GM12878 (cell line): ENCODE data around the gene PSME3IP1. TPM values are rescaled to one million over a fixed set of nuclear protein-coding genes. Genes with fewer than 3 reads are reported as not detected.

ENCODE experiments used
- ATAC-seq: fragments of 200-7000 bp; cut with Tn5 transposase; 3 replicates; pipeline ENCODE4 v1.9.1; 2020; ENCODE audit warnings: mild to moderate bottlenecking, moderate library complexity
- BruUV-seq: library from RNA; stranded (reverse); fragments of 400-500 nt; replicated peaks from 2 replicates; lab custom pipeline; 2021; lab: Mats Ljungman, UMichigan
- CTCF ChIA-PET: fragments of 300-600 bp; sonication (Branson Sonifier 250); formaldehyde crosslinking; extraction: SDS; loops from one replicate; lab custom pipeline; 2021; ENCODE audit warnings: inconsistent platforms; lab: Yijun Ruan, JAX
- POLR2A ChIA-PET: fragments of 350-600 bp; formaldehyde crosslinking; extraction: SDS; loops from one replicate; lab custom pipeline; 2021; ENCODE audit warnings: inconsistent platforms; lab: Charles Lee
- RAD21 ChIA-PET: fragments of 300-600 bp; sonication (Branson Sonifier 250); formaldehyde crosslinking; loops from one replicate; lab custom pipeline; 2023; ENCODE audit warnings: antibody characterized with exemption; ENCODE audit not compliant: unreplicated experiment; lab: Charles Lee
- SMC1A ChIA-PET: fragments of 300-600 bp; sonication (Branson Sonifier 250); formaldehyde crosslinking; loops from one replicate; lab custom pipeline; 2023; ENCODE audit not compliant: unreplicated experiment, uncharacterized antibody; lab: Charles Lee
- DNase-seq: peaks from one replicate; pipeline ENCODE4 v3.0.0-alpha.2; 2011; ENCODE audit warnings: low read depth, low spot score
- FAIRE-seq: peaks from 3 replicates; lab custom pipeline; 2011; peaks lifted over from hg19 to GRCh38; lab: Jason Lieb, UNC
- H2AFZ ChIP-seq: 2 replicates; pipeline ENCODE4 v1.6.0; 2011; ENCODE audit warnings: low read depth, low read length, control low read depth; ENCODE audit not compliant: control insufficient read depth
- H3K27ac ChIP-seq: 2 replicates; pipeline ENCODE4 v1.5.1; 2011; ENCODE audit warnings: control low read depth; ENCODE audit not compliant: control insufficient read depth, insufficient read depth
- H3K27me3 ChIP-seq, 2 experiments: replicated peaks in 1 of 2; 2 replicates each; pipeline versions ENCODE4 v1.6.0 to v1.6.1; 2011; ENCODE audit warnings: low read length in 1 of 2; ENCODE audit not compliant: control insufficient read depth in 2 of 2, insufficient read depth in 2 of 2
- H3K36me3 ChIP-seq, 2 experiments: 2 replicates each; pipeline ENCODE4 v1.5.1; 2011; ENCODE audit warnings: low read length in 1 of 2; ENCODE audit not compliant: control insufficient read depth in 2 of 2, insufficient read depth in 2 of 2
- H3K4me1 ChIP-seq: 2 replicates; pipeline ENCODE4 v1.6.1; 2011; ENCODE audit warnings: mild to moderate bottlenecking, low read length, moderate library complexity, mixed read lengths; ENCODE audit not compliant: control insufficient read depth, insufficient read depth
- H3K4me2 ChIP-seq: 2 replicates; pipeline ENCODE4 v1.6.0; 2011; ENCODE audit warnings: control low read depth; ENCODE audit not compliant: control insufficient read depth, insufficient read depth
- H3K4me3 ChIP-seq: fragments of 200-600 bp; sonication (generic); 2 replicates; pipeline ENCODE4 v1.5.1; 2016
- H3K79me2 ChIP-seq: 2 replicates; pipeline ENCODE4 v1.6.0; 2011; ENCODE audit warnings: low read length; ENCODE audit not compliant: control insufficient read depth, insufficient read depth
- H3K9ac ChIP-seq: 2 replicates; pipeline ENCODE4 v1.8.0; 2011; ENCODE audit warnings: low read length, control low read depth, mixed read lengths; ENCODE audit not compliant: control insufficient read depth, insufficient read depth
- H3K9me3 ChIP-seq: replicated peaks from 3 replicates; pipeline ENCODE4 v1.5.1; 2011; ENCODE audit warnings: mild to moderate bottlenecking, low read length; ENCODE audit not compliant: control insufficient read depth, insufficient read depth
- H4K20me1 ChIP-seq: 2 replicates; pipeline ENCODE4 v1.6.0; 2011; ENCODE audit not compliant: control insufficient read depth, insufficient read depth
- BCL11A ChIP-seq: IDR thresholded peaks from 2 replicates; pipeline ENCODE4 v1.6.1; 2011; ENCODE audit warnings: low read depth, low read length
- CREB1 ChIP-seq: IDR thresholded peaks from 2 replicates; pipeline ENCODE4 v1.6.1; 2012; ENCODE audit warnings: low read depth, mild to moderate bottlenecking, inconsistent platforms
- HCFC1 ChIP-seq: fragments of 150-350 bp; IDR thresholded peaks from 2 replicates; pipeline ENCODE4 v1.6.1; 2014; ENCODE audit warnings: low read length
- MEF2A ChIP-seq: IDR thresholded peaks from 2 replicates; pipeline ENCODE4 v1.6.1; 2011; ENCODE audit warnings: low read depth, mild to moderate bottlenecking, low read length, moderate library complexity; ENCODE audit not compliant: insufficient read depth
- MEF2B ChIP-seq: fragments of 450-650 bp; IDR thresholded peaks from 2 replicates; pipeline ENCODE4 v1.6.1; 2018; ENCODE audit warnings: mild to moderate bottlenecking, moderate library complexity; ENCODE audit not compliant: partially characterized antibody, poor library complexity, severe bottlenecking
- MTA3 ChIP-seq: IDR thresholded peaks from 2 replicates; pipeline ENCODE4 v1.6.1; 2012; ENCODE audit warnings: low read length, inconsistent platforms, borderline replicate concordance
- RAD51 ChIP-seq: fragments of 450-650 bp; IDR thresholded peaks from 2 replicates; pipeline ENCODE4 v1.6.1; 2016; ENCODE audit warnings: moderate library complexity, mild to moderate bottlenecking, inconsistent platforms
- RUNX3 ChIP-seq: IDR thresholded peaks from 2 replicates; pipeline ENCODE4 v1.6.1; 2012; ENCODE audit warnings: low read length, inconsistent platforms
- ZNF207 ChIP-seq: fragments of 450-650 bp; IDR thresholded peaks from 2 replicates; pipeline ENCODE4 v1.6.1; 2014; ENCODE audit warnings: antibody characterized with exemption, mild to moderate bottlenecking, borderline replicate concordance
- ZNF622 ChIP-seq: fragments of 450-650 bp; IDR thresholded peaks from 2 replicates; pipeline ENCODE4 v1.6.1; 2017; ENCODE audit warnings: mild to moderate bottlenecking, inconsistent platforms
- WGBS: methylation state at CpG from one replicate; pipeline ENCODE4 v1.1.6; 2016; ENCODE audit warnings: low lambda C conversion rate; ENCODE audit not compliant: insufficient replicate concordance, insufficient coverage; ENCODE audit errors: missing lambda C conversion rate; 5-methylcytosine and 5-hydroxymethylcytosine counted together
- in situ Hi-C: fragments of 300-500 bp; cut with MboI; formaldehyde crosslinking; loops from 9 replicates; pipeline ENCODE4 v1.14.3; 2018; ENCODE audit warnings: mixed read lengths
- intact Hi-C: fragments of 100-400 bp; cut with micrococcal nuclease; formaldehyde crosslinking; loops from one replicate; pipeline ENCODE4 v1.14.2; 2022; ENCODE audit not compliant: unreplicated experiment
- polyA plus RNA-seq, 11 experiments: library from polyadenylated mRNA; depleted of rRNA in 4 of 11; unstranded in 6 of 11; stranded (reverse) in 5 of 11; fragments of >200 nt; fragmentation: Nextera tagmentation in 4 of 11; fragmentation: Illumina TruSeq in 1 of 11; extraction: Ambion mirVana in 4 of 11; extraction: Trizol in 1 of 11; gene quantifications; 1 replicate in 1 of 11; 2 replicates in 10 of 11; pipeline versions ENCODE4 v1.2.1 to v1.2.3, GENCODE V29; 2011 to 2016; ENCODE audit warnings: inconsistent platforms in 2 of 11, missing spikeins in 2 of 11, low read depth in 1 of 11
- total RNA-seq, 4 experiments: library from RNA; depleted of rRNA in 3 of 4; stranded (reverse); fragments of >200 nt in 3 of 4; fragmentation: Illumina TruSeq in 1 of 4; extraction: Trizol in 1 of 4; gene quantifications; 2 replicates each; pipeline versions ENCODE4 v1.2.1 to v1.2.3, GENCODE V29; 2013 to 2021
- TF ChIP-seq, protein P1 (sequence below): IDR thresholded peaks from 2 replicates; pipeline ENCODE4 v1.6.1; 2011; ENCODE audit warnings: borderline replicate concordance, low read depth, mild to moderate bottlenecking, moderate library complexity, mixed read lengths, low read length; ENCODE audit not compliant: insufficient read depth; ENCODE audit errors: extremely low read length
- TF ChIP-seq, protein P2 (sequence below): fragments of 450-650 bp; IDR thresholded peaks from 2 replicates; pipeline ENCODE4 v1.6.1; 2017; ENCODE audit warnings: mild to moderate bottlenecking

Gene PSME3IP1
- total and polyA plus RNA-seq, 10 of the 15 experiments (the other 5 are each of a cell fraction or from before 2014, with no cell fraction given) = 67.9 to 174 (median 111) TPM

DNA sequence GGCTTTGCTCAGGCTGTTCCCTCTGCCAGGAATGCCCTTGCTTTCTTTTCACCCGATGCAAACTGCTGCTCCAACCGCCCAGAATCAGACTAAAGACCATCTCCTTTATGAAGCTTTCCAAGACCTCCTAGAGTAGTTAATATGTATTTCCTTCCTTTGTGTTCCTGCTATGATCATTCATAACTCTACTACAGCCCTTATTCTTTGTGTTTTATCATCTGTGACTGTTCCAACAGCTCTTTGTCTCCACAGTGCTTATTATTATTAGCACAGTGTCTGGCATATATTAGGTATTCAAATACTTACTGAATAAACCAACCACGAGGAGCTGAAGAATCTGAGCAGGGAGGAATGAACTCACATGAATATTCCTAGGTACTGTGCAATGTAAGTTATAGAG, 7.6 kb downstream of the PSME3IP1 start (continued):
- TF ChIP-seq RAD51 = no peak

DNA sequence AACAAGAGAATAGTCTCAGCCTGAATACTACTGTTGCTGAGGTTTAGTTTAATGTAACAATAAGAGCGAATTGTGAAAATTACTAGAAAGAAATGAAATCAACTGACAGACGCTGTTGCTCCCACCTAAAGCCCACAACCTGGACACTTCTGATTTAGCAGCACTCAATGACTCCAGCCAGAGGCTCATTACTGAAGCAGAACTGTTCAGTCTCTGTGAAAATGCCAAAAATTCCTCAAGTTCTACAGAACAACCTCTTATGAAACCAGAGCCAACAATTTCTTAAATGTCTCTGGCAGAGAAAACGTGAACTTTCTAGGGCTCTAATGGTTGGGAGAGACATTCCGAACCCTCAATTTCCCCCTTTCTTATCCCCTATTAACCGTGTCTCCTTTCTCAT, 9.9 kb downstream of the PSME3IP1 start:
- RAD21 ChIA-PET = interaction anchor here (0.7 kb wide), 1 partner anchor 91 kb away, joined by 3 read pairs; no protein-coding TSS in a partner anchor
- 97% methylated on average over 5 of the region's 5 CpGs for WGBS
- no peaks in the 10 kb centered on the region for H3K4me1 ChIP-seq
- no peak for DNase-seq
- SMC1A ChIA-PET = no interaction called here
- H3K79me2 ChIP-seq = peaks cover 12% of the 10 kb centered on the region
- no peaks in the 10 kb centered on the region for H3K9me3 ChIP-seq
- no peak overlapping the region for H3K27ac ChIP-seq
- no peak overlapping the region for H3K4me3 ChIP-seq
- in situ Hi-C loops = no loop called here
- no peak overlapping the region for H3K4me2 ChIP-seq
- H3K27me3 ChIP-seq = no peaks in the 10 kb centered on the region
- BruUV-seq = no TSS peak
- H3K9ac ChIP-seq = no peak overlapping the region
- H3K36me3 ChIP-seq = peaks cover 4 to 17% of the 10 kb centered on the region in 2 experiments; a peak in 3 of 4 replicates
- CTCF ChIA-PET = interaction anchor here (0.6 to 1.0 kb wide), 2 partner anchors 10 kb away, joined by 3 read pairs; partner anchors contain the start of genes PSME3IP1 and RSPRY1
- H4K20me1 ChIP-seq = no peaks in the 10 kb centered on the region
- POLR2A ChIA-PET = interaction anchor here (1.0 kb wide), 1 partner anchor 9 kb away, joined by 3 read pairs; no protein-coding TSS in a partner anchor
- TF ChIP-seq MEF2B (no peak), BCL11A (no peak), ZNF622 (no peak)
- TF ChIP-seq, all 136 proteins: peak for 0
- FAIRE-seq (no peak), ATAC-seq (no peak)
- intact Hi-C loops = no loop called here
- no peak overlapping the region for H2AFZ ChIP-seq

DNA sequence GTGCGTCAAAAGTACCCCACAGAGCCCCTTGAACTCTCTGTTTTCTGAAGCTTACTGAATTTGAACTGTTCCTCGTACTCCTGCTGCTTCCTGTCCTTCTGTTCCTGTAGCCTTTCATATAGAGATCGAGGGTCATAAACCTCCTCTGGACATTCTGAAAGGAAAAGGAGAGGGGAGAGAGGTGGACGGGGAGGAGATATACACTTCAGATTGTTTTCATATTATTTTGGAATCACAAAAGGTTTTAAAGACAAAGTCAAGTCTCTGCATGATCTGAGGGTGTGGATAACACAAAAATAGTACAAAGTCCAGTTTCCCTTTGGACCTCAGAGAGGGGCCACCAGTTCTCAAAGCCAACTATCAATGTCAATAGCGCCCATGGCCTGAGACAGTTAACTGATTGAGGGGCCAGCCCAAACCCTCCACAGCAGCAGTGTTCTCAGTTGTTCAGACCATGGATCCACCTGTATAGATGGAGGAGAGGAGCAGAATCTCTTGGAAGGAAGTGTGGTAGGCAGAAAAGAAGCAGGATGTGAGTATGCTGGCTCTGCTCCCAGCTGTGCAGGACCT, 13.0 kb downstream of the PSME3IP1 start:
- FAIRE-seq (no peak), ATAC-seq (no peak), DNase-seq (no peak)
- SMC1A ChIA-PET = no interaction called here
- H3K27ac ChIP-seq = no peak overlapping the region
- intact Hi-C loops (no loop called here), in situ Hi-C loops (loop anchor here (5.0 kb wide), 1 partner anchor 211 kb away; the partner anchor contains the start of gene CETP)
- CTCF ChIA-PET = no interaction called here
- no peaks in the 10 kb centered on the region for H3K9me3 ChIP-seq
- no peak overlapping the region for H3K4me3 ChIP-seq
- peaks cover 1% of the 10 kb centered on the region for H3K4me1 ChIP-seq
- H3K79me2 ChIP-seq = no peaks in the 10 kb centered on the region
- no TSS peak for BruUV-seq
- no peaks in the 10 kb centered on the region for H4K20me1 ChIP-seq
- POLR2A ChIA-PET = interaction anchor here (1.0 kb wide), 1 partner anchor 8 kb away, joined by 3 read pairs; no protein-coding TSS in a partner anchor
- H3K36me3 ChIP-seq = peaks cover 4 to 21% of the 10 kb centered on the region in 2 experiments
- H3K27me3 ChIP-seq = no peaks in the 10 kb centered on the region
- RAD21 ChIA-PET = no interaction called here
- no peak overlapping the region for H3K4me2 ChIP-seq
- no peak overlapping the region for H2AFZ ChIP-seq
- H3K9ac ChIP-seq = no peak overlapping the region
- WGBS = 66% methylated on average over 5 of the region's 5 CpGs
- TF ChIP-seq CREB1 (no peak), MEF2A (no peak), RUNX3 (no peak), MTA3 (no peak), ZNF207 (no peak), HCFC1 (no peak)
- TF ChIP-seq, protein P1, sequence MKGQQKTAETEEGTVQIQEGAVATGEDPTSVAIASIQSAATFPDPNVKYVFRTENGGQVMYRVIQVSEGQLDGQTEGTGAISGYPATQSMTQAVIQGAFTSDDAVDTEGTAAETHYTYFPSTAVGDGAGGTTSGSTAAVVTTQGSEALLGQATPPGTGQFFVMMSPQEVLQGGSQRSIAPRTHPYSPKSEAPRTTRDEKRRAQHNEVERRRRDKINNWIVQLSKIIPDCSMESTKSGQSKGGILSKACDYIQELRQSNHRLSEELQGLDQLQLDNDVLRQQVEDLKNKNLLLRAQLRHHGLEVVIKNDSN = no peak
- TF ChIP-seq, protein P2, sequence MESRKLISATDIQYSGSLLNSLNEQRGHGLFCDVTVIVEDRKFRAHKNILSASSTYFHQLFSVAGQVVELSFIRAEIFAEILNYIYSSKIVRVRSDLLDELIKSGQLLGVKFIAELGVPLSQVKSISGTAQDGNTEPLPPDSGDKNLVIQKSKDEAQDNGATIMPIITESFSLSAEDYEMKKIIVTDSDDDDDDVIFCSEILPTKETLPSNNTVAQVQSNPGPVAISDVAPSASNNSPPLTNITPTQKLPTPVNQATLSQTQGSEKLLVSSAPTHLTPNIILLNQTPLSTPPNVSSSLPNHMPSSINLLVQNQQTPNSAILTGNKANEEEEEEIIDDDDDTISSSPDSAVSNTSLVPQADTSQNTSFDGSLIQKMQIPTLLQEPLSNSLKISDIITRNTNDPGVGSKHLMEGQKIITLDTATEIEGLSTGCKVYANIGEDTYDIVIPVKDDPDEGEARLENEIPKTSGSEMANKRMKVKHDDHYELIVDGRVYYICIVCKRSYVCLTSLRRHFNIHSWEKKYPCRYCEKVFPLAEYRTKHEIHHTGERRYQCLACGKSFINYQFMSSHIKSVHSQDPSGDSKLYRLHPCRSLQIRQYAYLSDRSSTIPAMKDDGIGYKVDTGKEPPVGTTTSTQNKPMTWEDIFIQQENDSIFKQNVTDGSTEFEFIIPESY = no peak
